ENCODE data around the gene GMPR2. TPM values are rescaled to one million over a fixed set of nuclear protein-coding genes. Genes with fewer than 3 reads are reported as not detected.

GMPR2 gene
- total and polyA plus RNA-seq, 2 experiments from 2014 or later: 60.6 to 70.6 TPM

DNA sequence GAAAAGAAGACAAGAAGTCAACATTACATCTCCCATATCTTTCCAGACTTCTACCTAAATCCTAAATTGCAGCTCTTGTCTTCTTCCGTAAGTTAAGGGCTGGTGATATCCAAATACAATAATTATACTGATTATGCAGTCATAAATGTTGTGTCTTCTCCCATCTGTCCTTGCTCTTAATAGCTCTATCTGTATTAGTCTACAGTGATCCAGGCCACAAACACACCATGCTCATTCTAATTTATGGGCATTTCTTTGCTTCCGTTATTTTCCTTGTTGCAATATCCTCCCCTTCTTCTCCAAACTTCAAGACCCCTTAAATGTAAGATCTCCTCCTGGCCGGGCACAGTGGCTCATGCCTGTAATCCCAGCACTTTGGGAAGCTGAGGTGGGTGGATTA, 13.2 kb upstream of the GMPR2 start:
- H3K27me3 Mint-ChIP-seq (ENCODE audit: insufficient read depth, low read depth, poor library complexity): peaks cover 4% of the 10 kb centered on the region
- no peaks in the 10 kb centered on the region for H3K9me2 ChIP-seq (ENCODE audit: insufficient read depth)
- no peak overlapping the region for H3K27ac Mint-ChIP-seq

More for the DNA sequence above, 13.2 kb upstream of the GMPR2 start:
- no peak overlapping the region for H3K4me3 ChIP-seq
- no peak overlapping the region for H2AFZ ChIP-seq
- peaks cover 4% of the 10 kb centered on the region; the same call in 1 of the 2 replicates for H3K4me1 ChIP-seq (ENCODE audit: insufficient read depth)
- Mint-ChIP-seq H3K4me1 (peaks cover 7% of the 10 kb centered on the region), H3K4me3 (no peak overlapping the region), H3K9me3 (no peaks in the 10 kb centered on the region; the same call in 2 of the 3 replicates), H3K36me3 (ENCODE audit: low read depth) (peaks cover 9% of the 10 kb centered on the region; the same call in 2 of the 3 replicates)
- H3K4me2 ChIP-seq: no peak overlapping the region
- DNase-seq (ENCODE audit: low spot score): no peak
- TF ChIP-seq POLR2AphosphoS5 (IDR thresholded peaks at IDR 0.05; ENCODE audit: low read depth): no peak
- TF ChIP-seq CREB1 (CRISPR knock-in tag; IDR thresholded peaks at IDR 0.05; ENCODE audit: low read depth): no peak
- no peak for TF ChIP-seq NANOG (IDR thresholded peaks at IDR 0.05; ENCODE audit: borderline replicate concordance)
- TF ChIP-seq JUNB (IDR thresholded peaks at IDR 0.05; ENCODE audit: unreplicated experiment): no peak
- TF ChIP-seq REST (IDR thresholded peaks at IDR 0.05; ENCODE audit: unreplicated experiment): no peak
- no peak for TF ChIP-seq ZNF331 (CRISPR knock-in tag; IDR thresholded peaks at IDR 0.05; ENCODE audit: low read depth)
- no peak for TF ChIP-seq ZNF114 (CRISPR knock-in tag; IDR thresholded peaks at IDR 0.05)
- no peak for TF ChIP-seq STAT1 (IDR thresholded peaks at IDR 0.05; ENCODE audit: unreplicated experiment)
- TF ChIP-seq, protein P1, sequence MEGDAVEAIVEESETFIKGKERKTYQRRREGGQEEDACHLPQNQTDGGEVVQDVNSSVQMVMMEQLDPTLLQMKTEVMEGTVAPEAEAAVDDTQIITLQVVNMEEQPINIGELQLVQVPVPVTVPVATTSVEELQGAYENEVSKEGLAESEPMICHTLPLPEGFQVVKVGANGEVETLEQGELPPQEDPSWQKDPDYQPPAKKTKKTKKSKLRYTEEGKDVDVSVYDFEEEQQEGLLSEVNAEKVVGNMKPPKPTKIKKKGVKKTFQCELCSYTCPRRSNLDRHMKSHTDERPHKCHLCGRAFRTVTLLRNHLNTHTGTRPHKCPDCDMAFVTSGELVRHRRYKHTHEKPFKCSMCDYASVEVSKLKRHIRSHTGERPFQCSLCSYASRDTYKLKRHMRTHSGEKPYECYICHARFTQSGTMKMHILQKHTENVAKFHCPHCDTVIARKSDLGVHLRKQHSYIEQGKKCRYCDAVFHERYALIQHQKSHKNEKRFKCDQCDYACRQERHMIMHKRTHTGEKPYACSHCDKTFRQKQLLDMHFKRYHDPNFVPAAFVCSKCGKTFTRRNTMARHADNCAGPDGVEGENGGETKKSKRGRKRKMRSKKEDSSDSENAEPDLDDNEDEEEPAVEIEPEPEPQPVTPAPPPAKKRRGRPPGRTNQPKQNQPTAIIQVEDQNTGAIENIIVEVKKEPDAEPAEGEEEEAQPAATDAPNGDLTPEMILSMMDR (conservative IDR thresholded peaks at IDR 0.05; ENCODE audit: low read depth in 2 of 2): no peak
- no peak for TF ChIP-seq ETS1 (IDR thresholded peaks at IDR 0.05)
- TF ChIP-seq EZH2 (IDR thresholded peaks at IDR 0.05; ENCODE audit: low read depth, unreplicated experiment): no peak
- TF ChIP-seq ZNF462 (CRISPR knock-in tag; IDR thresholded peaks at IDR 0.05): no peak
- peaks cover 19% of the 10 kb centered on the region for H3F3A ChIP-seq (replicated peaks; ENCODE audit: low read depth)
- H3K27me3 ChIP-seq (ENCODE audit: insufficient read depth): no peaks in the 10 kb centered on the region
- H3K36me3 ChIP-seq (ENCODE audit: insufficient read depth): no peaks in the 10 kb centered on the region
- peaks cover 27% of the 10 kb centered on the region for H4K20me1 ChIP-seq (replicated peaks; ENCODE audit: insufficient read depth)
- H3K79me2 ChIP-seq (replicated peaks; ENCODE audit: insufficient read depth): peaks cover 54% of the 10 kb centered on the region
- no peak overlapping the region for H3K27ac ChIP-seq (ENCODE audit: low read depth)
- ATAC-seq: no peak
